Adipocyte (in vitro differentiated cells): ENCODE data around the gene CD244.
"Not testable (repeated sequence)": the region's sequence is repeated elsewhere in the genome, so short reads cannot be mapped to it uniquely, and the experiment has no call there.

ENCODE experiments used
- DNase-seq: peaks from one replicate; pipeline ENCODE4 v3.0.0-alpha.2; 2015; ENCODE audit warnings: low read depth
- H3K27me3 ChIP-seq: replicated peaks from 2 replicates; pipeline ENCODE4 v1.7.0; 2013; ENCODE audit warnings: mild to moderate bottlenecking, low read length, moderate library complexity; ENCODE audit not compliant: control insufficient read depth, insufficient read depth
- H3K36me3 ChIP-seq: 2 replicates; pipeline ENCODE4 v1.7.0; 2013; ENCODE audit warnings: low read length, mild to moderate bottlenecking, moderate library complexity; ENCODE audit not compliant: control insufficient read depth, insufficient read depth, severe bottlenecking
- H3K4me1 ChIP-seq: 2 replicates; pipeline ENCODE4 v1.7.0; 2013; ENCODE audit warnings: mild to moderate bottlenecking, low read length, moderate library complexity; ENCODE audit not compliant: control insufficient read depth, insufficient read depth
- H3K4me3 ChIP-seq: 2 replicates; pipeline ENCODE4 v1.7.0; 2013; ENCODE audit warnings: mild to moderate bottlenecking, low read length, moderate library complexity
- H3K9ac ChIP-seq: 2 replicates; pipeline ENCODE4 v1.7.0; 2013; ENCODE audit warnings: mild to moderate bottlenecking, low read length, moderate library complexity
- H3K9me3 ChIP-seq: 2 replicates; pipeline ENCODE4 v1.7.0; 2013; ENCODE audit warnings: mild to moderate bottlenecking, low read length, moderate library complexity; ENCODE audit not compliant: control insufficient read depth

Gene CD244

DNA sequence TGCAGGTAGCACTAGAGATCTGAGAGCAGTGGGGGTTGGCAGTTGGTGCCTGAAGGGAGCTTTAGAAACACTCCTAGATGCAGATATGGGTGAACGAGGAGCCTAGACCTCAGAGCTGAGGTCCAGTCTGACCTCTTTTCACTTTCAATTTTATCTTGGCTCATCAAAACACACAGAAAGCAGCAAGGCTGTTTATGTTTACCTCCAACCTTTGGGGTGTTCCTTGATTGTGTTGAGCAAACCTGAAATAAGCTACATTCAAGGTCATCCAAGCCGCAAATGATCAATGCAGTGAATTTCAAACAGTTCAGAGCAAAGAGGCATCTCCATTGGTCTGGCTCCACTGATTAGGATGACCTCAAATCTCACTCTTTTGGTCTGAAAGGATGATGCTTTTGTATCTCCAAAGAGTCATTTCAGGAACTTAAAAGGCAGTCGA, 65.4 kb downstream of the CD244 start:
- Histone ChIP-seq H3K27me3 (peaks cover 3% of the 10 kb centered on the region), H3K4me1 (no peaks in the 10 kb centered on the region), H3K9me3 (no peaks in the 10 kb centered on the region), H3K36me3 (no peaks in the 10 kb centered on the region), H3K9ac (no peak overlapping the region), H3K4me3 (no peak overlapping the region)
- no peak for DNase-seq

DNA sequence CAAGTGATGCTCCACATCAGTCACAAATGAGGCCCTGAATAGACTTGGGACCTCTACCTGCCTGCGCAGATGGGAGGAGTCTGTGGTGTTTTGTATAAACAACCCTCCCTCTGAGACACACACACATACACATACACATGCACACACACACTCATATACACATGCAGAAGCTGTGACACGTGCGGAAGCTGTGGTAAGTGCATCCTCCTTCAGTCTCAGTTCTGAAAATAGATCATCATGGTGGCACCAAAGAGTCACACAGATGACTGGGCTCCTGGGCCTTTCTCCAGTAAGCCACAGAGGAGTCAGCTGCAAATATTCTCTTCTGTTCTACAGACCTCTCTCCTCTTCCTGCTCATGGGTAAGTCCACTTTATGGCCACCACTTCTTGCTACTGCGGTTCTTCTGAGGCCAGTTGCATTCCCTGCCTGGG, 66.7 kb downstream of the CD244 start, which contains the start of gene LY9:
LY9 (plus strand) TSS at position 224 of the 433 bp plus-strand sequence; CDS start at position 238, 14 bp downstream.
- Histone ChIP-seq H3K9me3 (no peaks in the 10 kb centered on the region), H3K4me1 (no peaks in the 10 kb centered on the region), H3K9ac (no peak within 1 kb of the TSS), H3K27me3 (peaks cover 3% of the 10 kb centered on the region), H3K36me3 (no peaks in the 10 kb centered on the region), H3K4me3 (no peak within 1 kb of the TSS)
- DNase-seq, result no peak

DNA sequence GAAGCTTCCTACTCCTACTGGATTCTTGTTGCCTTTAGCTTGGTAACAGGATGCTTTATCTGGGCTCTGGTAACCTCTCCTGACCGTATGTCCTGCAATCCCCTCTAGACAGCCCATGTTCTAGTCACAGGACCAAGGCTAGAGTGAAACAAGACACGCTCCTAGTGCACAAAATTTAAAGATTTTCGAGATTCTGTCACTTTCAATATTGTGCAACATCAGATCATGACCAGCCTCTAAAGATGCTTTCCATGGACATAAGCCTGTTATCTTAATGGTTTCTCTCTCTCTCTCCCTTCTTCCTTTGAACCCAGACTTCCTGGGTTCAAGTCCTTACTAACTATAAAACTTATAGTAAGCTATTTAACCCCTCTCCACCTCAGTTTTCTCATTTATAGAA, 68.3 kb downstream of the CD244 start:
- no peak for DNase-seq
- no peaks in the 10 kb centered on the region for H3K4me1 ChIP-seq
- H3K4me3 ChIP-seq, result no peak overlapping the region
- no peaks in the 10 kb centered on the region for H3K36me3 ChIP-seq
- H3K9me3 ChIP-seq, result peaks cover 3% of the 10 kb centered on the region
- no peak overlapping the region for H3K9ac ChIP-seq
- H3K27me3 ChIP-seq, result peaks cover 3% of the 10 kb centered on the region

DNA sequence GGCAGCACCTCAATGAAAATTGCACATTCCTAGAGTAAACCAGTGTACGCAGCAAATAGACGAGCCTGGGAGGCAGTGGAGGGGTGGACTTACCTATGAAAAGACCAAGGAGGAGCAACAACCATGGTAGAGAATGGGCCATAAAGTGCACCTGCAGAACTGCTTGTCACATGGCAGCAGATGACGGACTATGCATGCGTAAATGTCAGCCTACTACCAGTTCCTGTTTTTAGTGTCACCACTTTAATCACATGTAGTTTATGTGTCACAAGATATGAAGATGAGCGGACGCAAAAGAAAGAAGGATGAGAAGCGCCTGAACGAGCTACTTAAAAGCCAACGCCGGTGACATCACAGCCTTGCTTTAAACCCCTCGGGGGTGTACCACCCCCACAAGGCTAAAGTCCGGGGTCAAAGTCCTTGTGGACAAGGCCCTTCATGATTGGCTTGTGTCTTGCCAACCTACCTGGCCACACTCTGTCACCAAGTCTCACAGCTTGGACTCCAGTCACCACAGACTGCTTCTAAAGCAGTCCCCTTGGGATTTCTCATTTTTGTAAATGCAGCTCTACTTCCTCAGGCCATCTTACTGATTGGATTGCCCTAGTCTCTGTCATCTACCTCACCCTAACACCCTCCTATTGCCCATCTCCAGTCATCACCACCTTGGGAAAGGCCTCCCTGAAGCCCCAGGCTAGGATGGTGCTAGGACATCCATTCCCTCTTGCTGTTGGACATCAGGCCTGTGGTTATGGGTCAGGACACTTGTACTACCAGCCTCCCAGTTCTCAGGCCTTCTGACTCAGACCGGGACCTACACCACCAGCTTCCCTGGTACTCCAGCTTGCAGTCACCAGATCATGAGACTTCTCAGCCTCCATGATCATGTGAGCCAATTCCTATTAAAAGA, 72.7 kb downstream of the CD244 start:
- no peak overlapping the region for H3K9ac ChIP-seq
- no peak for DNase-seq
- H3K4me3 ChIP-seq, result no peak overlapping the region
- peaks cover 5% of the 10 kb centered on the region for H3K9me3 ChIP-seq
- no peaks in the 10 kb centered on the region for H3K4me1 ChIP-seq
- H3K27me3 ChIP-seq, result no peaks in the 10 kb centered on the region
- H3K36me3 ChIP-seq, result no peaks in the 10 kb centered on the region

DNA sequence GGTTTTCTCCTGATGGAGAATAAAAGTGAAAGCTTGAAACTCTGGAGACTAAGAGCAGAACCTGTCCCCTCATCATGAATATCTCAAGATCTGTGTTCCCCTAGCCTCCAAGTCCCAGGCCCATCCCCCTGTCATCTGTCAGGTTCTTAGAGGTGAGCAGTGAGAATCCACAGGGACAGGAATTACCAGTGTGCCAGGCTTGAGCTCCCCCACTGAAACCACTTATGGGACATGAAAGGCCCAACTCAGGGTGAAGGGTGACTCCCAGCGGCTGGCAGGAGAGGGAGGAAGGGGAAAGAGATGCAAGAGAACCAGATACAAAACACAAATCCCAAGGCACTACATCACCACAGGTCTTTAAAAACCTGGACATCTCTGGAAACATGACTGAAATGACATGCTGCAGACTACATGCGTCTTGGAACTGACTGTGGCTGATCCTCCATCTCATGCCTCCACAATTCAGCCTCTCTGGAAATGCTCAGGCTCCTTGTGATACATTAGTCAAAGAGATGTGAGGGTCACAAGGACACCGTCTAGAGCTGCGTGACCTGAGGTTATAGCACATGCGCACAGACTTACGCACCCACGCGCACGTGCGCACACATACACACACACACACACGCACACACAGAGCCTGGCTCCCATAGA, 73.5 kb downstream of the CD244 start:
- Histone ChIP-seq H3K9ac (no peak overlapping the region), H3K9me3 (peaks cover 5% of the 10 kb centered on the region), H3K4me1 (no peaks in the 10 kb centered on the region), H3K27me3 (no peaks in the 10 kb centered on the region), H3K36me3 (no peaks in the 10 kb centered on the region), H3K4me3 (no peak overlapping the region)
- DNase-seq, result no peak

DNA sequence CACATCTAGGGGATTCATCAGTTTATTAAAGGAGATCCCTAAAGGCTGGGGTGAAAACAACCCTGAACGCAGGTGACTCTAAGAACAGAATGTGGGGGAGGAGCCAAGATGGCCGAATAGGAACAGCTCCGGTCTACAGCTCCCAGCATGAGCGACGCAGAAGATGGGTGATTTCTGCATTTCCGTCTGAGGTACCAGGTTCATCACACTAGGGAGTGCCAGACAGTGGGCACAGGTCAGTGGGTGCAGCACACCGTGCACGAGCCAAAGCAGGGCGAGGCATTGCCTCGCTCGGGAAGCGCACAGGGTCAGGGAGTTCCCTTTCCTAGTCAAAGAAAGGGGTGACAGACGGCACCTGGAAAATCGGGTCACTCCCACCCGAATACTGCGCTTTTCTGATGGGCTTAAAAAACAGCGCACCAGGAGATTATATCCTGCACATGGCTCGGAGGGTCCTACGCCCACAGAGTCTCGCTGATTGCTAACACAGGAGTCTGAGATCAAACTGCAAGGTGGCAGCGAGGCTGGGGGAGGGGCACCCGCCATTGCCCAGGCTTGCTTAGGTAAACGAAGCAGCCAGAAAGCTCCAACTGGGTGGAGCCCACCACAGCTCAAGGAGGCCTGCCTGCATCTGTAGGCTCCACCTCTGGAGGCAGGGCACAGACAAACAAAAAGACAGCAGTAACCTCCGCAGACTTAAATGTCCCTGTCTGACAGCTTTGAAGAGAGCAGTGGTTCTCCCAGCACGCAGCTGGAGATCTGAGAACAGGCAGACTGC, 79.5 kb downstream of the CD244 start:
- not testable (repeated sequence) for H3K9ac ChIP-seq, H3K4me3 ChIP-seq, H3K36me3 ChIP-seq, DNase-seq, H3K27me3 ChIP-seq, H3K4me1 ChIP-seq, H3K9me3 ChIP-seq

DNA sequence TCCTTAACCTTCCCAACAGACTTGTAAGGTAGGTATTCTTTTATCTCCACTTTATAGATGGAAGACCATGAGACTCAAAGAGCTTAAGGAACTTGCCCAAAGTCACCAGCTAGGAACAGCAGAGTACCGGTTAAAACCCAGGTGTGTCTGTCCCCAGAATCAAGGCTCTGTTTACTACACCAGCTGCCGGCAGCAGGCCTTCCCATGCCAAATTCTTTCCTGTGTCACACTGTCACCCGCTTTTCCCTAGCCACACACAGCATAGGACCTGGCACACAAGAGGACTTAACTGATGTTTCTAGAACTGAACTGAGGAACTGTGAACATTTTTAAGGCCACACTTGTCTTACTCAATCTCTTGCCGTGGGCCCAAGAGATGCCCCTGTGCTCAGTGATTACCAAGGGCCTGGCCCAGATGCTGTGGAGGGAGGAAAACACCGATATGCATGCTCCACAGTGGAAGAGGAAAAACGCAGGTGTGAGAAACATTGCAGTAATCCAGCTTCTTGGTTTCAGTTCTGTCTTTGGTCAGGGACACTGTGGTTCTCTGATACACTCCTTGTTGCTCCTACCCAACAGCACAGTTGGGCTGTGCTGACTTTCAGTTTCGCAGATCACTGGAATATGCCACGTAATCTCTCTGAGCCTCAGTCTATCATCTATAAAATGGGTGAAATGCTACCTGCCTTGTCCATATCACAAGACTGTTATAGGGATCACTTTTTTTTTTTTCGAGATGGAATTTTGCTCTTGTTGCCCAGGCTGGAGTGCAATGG, 80.6 kb downstream of the CD244 start:
- no peaks in the 10 kb centered on the region for H3K9me3 ChIP-seq
- no peaks in the 10 kb centered on the region for H3K27me3 ChIP-seq
- no peaks in the 10 kb centered on the region for H3K36me3 ChIP-seq
- H3K4me1 ChIP-seq, result no peaks in the 10 kb centered on the region
- DNase-seq, result no peak
- no peak overlapping the region for H3K9ac ChIP-seq
- no peak overlapping the region for H3K4me3 ChIP-seq

DNA sequence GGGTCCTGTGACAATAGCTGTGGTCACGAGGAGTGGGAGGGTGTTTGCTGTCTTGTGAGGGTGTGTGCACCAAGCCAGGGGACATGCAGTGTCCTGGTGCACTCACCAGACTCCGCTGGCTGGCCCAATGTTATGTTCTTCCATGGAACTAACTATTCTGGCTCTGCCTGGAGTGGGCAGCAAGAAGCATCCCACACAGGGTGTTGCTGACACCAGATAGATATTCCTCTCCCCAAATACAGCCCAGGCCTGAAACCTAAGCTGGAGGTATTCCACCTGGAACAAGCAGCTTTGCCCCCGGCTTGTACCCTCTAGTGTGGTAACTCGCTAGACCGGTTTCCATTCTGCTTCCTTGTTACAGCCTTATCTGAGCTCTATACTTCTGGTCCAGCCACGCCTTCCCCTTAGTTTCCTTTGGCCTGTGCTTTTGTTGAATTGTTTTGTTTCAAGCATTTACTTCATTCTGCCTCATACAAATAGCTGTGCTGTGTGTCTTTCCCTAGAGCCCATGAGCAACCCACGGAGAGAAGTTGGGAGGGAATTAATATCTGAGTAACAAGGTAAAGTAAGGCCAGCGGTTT, 81.4 kb downstream of the CD244 start:
- DNase-seq, result no peak
- Histone ChIP-seq H3K27me3 (peaks cover 2% of the 10 kb centered on the region), H3K9ac (no peak overlapping the region), H3K36me3 (no peaks in the 10 kb centered on the region), H3K9me3 (no peaks in the 10 kb centered on the region), H3K4me3 (no peak overlapping the region), H3K4me1 (no peaks in the 10 kb centered on the region)

DNA sequence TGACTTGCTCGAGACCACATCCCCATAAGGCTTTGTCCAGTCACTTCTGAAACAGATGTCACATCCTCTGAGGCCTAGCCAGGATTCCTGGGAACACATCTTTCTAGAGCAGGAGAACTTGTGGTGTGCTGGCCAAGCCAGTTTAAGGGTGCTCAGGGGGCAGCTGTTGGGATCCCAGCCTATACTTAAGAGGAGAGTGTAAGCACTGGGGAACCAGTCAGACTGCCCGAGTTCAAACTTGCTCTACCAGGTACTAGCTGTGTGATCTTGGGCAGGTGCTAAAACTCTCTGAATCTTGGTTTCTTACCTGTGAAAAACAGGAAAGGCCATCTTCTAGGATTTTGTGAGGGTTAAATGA, 82.3 kb downstream of the CD244 start:
- Histone ChIP-seq H3K4me3 (no peak overlapping the region), H3K27me3 (peaks cover 6% of the 10 kb centered on the region), H3K9ac (no peak overlapping the region), H3K36me3 (no peaks in the 10 kb centered on the region), H3K9me3 (no peaks in the 10 kb centered on the region), H3K4me1 (no peaks in the 10 kb centered on the region)
- DNase-seq, result no peak
